Measurements from ENCODE around the gene RASD1. TPM values are rescaled to one million over a fixed set of nuclear protein-coding genes. Genes with fewer than 3 reads are reported as not detected.

The RASD1 gene
- total RNA-seq, 1 donor from 2014 or later = 39.8 TPM

DNA sequence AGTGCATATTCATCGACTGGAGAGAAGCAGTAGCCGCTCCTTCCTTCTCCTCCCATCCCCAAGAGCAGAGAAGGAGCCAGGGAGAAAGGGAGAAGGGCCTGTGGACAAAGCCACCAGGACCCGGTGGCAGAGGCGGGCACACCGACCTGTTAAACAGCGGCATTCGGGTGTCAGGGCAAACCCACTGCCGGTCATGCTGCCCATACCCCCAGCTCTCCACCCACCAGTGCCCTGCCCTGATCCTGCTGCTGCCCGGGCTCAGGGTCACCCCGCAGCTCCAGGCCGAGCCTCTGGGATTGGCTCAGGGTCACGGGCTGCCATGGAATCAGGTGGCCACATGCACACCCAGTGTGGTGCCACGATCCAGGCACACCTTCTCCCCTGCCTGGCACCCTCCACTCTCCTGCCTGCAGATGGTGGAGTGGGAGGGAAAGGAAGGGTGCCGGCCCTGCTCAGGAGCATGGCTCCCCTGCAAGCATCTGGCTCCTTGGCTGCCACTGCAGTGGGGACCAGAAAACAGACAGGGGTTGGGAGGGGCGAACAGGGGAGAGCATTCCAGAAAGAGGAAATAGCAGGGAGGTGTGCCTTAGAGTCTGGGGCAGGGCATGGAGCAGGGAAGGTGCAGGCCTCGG, 18.3 kb upstream of the RASD1 start:
- intact Hi-C loops (cut with DNase I) = no loop called here
- no peak for ATAC-seq (ENCODE audit: poor library complexity)
- peak; percentile 19 for DNase-seq

DNA sequence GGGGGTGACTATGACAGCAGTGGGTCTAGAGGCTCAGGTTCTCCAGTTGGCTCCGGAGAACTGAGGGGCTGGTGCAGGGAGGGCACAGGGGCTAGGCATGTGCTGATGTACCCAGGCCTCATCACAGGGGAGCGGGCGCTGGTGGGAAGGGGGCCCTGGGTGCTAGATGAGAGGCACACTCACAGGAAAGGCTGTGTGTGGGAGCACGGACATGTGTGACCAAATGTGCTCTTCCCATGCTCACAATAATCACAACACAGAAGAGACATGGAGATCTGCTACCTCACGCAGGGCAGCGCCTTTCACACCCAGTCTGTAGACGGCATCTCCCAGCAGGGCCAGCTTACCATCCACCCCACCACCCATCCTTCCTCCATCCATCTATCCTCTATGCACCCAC, 17.4 kb upstream of the RASD1 start:
- peak; percentile 22 for DNase-seq
- ATAC-seq (ENCODE audit: poor library complexity) = no peak
- intact Hi-C loops (cut with DNase I) = no loop called here

DNA sequence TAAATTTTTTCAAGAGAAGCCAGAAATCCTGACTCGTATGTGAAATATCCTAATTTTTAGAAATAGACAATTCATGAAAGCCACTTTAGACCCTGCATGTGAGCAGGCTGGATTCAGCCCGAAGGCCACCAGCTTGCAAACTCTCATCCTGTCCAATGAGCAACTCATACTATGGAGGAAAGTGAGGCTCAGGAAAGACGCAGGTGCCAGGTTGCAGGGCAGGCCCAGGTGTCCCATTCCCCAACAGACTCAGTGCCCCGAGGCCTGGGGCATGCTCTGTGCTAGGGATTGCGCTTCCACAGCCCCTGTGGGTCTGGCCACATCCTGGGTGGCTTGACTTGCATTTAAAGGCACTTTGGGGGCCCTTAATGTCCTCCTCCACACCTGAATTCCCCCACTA, 16.7 kb upstream of the RASD1 start:
- ATAC-seq (ENCODE audit: poor library complexity) (no peak), DNase-seq (peak; percentile 10)
- intact Hi-C loops (cut with DNase I) = no loop called here

DNA sequence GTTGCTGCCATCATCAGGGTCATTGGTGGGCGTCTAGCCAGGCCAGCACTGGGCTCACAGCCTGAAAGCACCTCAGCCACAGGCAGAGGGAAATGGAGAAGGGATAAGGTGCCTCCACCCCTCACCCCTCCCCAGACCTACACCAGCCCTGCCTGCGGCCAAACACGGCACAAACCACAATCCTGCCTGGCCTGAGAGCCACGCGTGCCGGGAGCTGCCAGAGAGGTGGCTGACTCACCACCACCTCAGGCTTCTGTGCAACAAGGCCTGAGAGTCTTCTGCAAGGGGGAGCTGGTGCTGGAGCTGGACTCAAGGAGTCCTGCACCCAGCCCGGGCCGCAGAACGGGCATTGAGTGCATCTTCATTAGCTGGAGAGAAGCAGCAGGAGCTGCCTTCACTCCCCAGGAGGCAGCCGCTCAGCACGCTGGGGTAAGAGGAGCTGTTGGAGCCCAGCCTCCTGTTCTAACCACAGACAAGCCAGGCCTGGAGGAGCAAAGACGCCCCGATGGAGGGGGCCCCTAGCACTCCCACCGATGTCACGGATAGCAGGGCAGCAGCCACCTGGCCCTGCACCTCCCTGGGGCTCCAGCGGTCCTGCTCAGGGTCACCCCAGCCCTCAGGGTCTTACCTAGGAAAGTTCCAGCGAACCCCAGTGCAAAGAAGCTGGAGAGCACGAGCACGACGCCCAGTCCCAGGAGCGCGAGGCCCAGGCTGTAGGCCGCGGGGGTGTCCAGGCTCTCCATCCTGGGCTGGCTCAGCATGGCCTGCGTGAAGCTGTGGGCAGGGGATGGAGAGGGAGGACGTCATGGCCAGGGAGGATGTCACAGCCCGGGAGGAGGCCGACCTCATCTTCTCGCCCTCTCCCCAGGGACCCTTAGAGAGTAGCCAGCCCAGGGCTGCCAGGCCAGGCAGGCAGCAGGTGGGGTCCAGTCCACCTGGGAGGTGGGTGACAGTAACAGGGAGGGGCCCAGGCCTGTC, 16.0 kb upstream of the RASD1 start:
- ATAC-seq (ENCODE audit: poor library complexity) = no peak
- DNase-seq = peak; percentile 44

DNA sequence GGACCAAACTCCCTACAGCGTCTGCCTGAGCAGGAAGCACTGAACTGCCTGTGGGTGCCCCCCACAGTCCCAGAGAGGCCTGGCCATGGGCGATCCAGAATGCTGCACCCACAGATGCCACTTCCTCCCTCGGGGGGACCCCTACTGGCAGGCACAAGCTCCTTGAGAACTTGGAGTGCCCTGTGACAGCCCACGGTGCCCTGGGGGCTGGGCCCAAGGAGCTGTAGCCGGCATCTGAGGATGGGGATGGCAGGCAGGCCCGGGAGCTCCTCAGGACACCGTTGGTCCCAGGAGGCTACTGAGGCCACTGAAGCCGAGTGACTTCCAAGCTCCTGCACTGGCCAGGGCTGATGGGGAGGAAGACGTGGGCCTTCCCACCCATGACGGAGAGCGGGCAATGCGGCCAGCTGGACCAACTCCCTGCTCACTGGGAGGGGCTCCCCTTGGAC, 15.1 kb upstream of the RASD1 start:
- ATAC-seq (ENCODE audit: poor library complexity) (no peak), DNase-seq (peak; percentile 23)
- intact Hi-C loops (cut with DNase I) = no loop called here

More for the DNA sequence above, 16.0 kb upstream of the RASD1 start:
- intact Hi-C loops (cut with DNase I) = no loop called here

DNA sequence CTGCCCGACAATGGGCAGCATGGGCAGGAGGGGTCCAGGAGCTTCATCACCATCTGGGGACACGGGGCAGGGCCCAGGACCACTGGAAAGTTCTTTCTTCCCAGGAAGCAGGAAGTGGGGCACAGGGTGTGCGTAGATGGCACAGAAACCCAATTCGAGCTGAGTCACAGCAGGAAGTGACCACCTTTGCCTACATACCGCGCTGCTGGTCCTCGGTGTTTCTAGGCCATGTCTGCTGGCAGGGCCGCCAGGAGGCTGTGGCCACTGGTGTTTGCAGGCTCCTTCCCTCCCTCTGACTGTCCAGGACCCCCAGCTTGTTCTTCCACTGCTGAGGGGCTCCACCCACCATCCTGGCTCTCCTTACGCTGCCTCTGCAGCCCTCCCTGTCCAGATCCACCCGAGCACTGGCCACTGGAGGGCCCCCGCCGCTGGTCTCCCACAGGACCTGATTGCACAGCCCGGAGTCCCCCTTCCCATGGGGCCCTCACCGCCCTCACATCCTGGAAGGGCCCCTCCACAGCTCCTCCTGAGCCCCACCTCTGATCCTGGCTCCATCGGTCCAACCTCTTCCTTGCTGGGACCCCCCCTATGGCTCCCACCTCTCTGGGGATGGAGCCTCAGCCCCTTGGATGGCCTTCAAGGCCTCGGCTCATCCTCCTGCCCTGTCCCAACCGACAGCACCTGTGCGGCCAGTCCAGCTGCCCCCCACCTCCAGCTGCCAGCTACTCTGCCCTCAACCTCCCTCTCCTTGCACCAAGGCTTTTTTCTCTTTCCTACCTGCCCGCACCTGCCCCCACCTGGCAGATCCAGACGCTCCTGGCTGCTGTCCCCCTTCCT, 14.5 kb upstream of the RASD1 start:
- intact Hi-C loops (cut with DNase I) = no loop called here
- ATAC-seq (ENCODE audit: poor library complexity) (no peak), DNase-seq (peak; percentile 27)

DNA sequence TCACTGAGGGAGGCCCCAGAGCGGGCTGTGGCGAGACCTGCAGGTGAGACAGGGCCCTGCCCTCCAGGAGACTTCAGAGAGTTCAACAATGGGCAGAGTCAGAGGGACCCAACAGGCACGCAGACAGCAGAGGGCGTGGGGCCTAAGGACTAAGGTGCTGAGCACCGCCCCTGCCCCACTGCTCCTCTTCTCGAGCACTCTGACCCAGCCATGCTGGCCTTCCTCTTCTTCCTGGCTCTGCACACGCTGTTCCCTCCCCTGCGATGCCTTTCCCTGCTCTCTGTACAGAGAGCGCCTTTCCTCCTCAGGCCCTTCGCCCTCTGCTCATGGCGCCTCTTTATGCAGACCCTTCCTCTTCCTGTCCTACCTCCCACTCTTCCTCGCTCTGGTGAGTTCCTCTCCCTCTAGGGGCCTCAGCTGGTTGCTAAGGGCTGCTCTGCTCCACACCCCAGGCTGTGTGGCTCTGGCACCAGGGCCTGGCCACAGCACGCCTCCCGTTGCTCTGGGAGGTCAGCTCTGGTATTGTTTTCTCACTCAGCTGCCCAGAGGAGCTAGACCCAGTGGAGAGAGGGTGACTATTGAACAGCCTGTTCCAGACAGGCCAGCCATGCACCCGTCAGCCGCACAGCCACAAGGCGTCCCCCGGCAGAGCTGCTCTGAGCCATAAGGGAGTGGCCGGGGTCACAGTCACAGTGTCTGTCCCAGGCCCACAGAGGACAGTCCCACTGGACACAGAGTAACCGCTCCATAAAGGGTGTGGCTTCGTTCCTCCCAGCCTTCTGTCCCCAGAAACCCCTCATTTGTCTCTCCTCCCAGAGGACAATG, 13.6 kb upstream of the RASD1 start:
- DNase-seq = peak; percentile 38
- intact Hi-C loops (cut with DNase I) = no loop called here
- no peak for ATAC-seq (ENCODE audit: poor library complexity)

DNA sequence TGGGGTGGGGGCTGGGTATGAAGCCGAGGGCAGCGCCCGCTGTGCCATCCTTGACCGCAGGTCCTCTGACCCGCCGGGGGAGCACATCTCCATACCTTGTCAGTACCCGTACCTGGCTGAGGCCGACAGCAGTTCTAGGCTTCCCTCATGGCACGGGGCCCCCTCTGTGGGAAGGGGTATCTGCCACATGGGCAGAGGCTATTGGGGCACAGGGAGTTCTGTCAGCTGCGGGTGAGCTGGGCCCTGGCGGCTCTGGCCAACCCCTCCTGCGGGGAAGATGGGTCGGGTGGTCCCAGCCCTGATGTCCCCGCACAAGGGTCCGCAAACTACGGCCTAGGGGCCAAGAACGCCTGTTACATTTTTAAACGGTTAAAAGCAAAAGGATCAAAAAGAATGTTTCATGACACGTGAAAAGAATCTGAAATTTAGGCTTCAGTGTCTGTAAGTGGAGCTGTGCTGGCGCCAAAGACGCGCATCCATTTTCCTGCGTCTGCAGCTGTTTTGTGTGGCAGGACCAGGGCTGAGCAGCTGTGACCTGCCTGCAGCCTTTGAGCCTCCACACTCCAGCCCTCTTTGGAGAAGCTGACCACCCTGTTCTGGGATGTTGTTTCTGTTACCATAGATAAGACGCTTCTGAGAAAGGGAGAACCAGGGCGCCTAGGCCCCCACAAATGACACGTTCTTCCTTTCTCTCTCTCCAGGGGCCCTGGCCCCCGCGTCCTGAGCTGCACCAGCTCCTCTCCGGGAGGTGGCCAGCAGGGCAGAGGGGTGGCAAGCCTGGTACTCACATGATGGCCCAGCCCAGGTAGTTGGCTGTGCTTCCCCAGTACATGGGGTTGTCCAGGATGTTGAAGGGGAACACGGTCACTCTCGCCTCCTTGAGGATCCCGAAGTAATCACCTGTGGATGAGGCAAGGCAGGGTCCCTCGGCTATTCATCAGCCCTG, 12.7 kb upstream of the RASD1 start:
- intact Hi-C loops (cut with DNase I) = no loop called here
- peak; percentile 26 for DNase-seq
- ATAC-seq (ENCODE audit: poor library complexity) = no peak

DNA sequence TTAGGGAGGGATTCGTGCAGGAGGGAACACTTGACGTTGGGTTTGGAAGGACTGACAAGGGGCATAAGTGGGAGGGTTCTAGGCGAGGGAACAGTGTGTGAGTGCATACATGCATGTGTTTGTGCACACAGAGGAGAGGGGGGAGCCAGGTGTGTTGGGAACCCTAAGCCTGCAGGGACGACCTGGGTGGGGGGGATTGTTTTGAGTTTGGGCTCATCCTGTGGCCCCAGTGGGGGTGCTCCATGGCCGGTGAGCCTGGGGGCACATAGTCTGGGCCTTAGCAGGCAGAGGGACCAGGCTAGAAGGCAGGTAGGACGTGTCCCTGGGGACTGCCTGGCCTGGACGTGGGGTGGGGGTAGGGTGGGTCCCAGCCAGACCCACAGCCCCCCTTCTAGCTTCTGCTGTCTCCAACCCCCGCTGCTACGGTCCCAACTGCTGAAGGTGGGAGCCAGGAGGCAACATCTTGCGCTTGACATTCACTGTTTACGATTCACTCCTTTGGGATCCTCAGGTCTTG, 11.9 kb upstream of the RASD1 start:
- intact Hi-C loops (cut with DNase I) = no loop called here
- DNase-seq (peak; percentile 22), ATAC-seq (ENCODE audit: poor library complexity) (no peak)

DNA sequence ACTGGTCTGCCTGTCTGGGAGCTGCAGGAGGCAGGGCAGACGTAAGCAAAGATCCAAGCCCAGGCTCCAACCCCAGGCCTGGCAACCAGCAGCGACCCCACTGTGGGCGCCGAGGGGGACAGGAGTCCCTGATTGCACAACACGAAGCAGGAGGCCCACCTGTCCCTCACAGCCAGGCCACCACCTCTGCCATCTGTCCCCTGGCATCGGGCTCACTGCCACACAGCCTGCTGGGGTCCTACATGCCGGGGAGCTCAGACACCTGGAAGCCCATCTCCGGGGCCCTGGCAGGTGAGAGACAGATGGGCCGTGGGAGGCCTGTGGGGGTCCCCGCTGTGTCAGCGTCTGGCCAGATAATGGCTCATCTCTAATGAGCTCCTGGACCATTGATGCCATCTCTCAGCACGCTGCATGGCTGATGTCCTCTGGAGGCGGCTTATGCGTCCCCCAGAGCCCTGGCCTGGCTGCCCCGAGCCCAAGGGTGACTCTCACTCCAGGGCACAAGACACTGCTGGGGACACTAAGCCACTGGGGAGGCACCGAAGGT, 11.3 kb upstream of the RASD1 start:
- intact Hi-C loops (cut with DNase I) = no loop called here
- DNase-seq = peak; percentile 35
- no peak for ATAC-seq (ENCODE audit: poor library complexity)

DNA sequence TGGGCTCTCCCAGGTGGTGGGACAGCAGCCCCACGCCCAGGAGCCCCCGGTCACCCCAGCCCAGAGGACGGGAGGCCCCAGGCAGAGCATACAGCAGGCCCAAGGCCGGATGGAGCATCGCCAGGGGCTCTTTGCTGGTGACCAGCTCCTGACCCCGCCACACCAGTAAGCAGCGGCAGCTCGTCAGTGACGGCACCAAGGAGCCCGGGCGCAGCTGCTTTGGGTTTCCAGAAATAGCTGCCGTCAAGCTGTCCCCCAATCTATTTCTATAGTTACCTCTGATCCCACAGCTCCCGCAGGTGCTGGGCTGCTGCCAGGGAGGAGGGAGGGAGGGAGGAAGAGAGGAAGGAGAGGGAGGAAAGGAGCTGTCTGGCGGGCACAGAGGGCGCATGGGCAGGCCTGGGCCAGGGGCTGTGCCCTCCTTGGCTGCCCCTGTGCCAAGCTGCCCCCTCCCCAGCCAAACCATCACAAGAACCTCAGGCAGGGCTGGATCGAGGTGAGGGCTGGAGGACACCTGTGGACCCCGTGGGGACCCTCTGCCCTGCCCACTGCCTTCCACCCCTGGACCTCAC, 10.8 kb upstream of the RASD1 start:
- intact Hi-C loops (cut with DNase I) = no loop called here
- ATAC-seq (ENCODE audit: poor library complexity) = peak; percentile 86
- peak; percentile 82 for DNase-seq

DNA sequence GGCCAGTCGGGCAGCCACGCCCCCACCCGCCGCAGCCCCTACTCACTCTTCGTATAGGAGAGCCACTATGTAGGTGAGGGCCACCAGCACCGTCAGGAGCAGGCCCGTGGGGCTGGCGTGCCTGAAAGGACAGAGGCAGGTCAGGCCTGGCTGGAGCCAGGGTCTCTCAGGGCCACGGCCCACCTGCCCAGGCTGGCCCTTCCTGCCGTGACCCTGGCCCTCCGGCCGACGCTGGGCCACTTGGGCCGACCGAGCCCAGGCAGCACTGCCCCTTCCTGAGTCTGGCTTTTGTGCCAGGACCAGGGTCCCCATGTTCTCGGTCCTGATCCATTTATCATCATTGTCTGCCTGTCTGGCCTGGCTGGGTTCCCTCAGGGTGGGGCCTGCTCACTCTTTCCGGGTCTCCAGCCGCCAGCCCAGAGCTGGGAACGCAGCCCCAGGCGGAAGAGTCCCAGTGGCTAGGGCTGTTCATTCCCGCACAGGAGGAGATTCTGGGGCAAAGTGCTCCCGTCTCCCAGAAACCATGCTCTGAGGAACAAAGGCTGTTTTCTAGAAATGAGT, 10.1 kb upstream of the RASD1 start:
- ATAC-seq (ENCODE audit: poor library complexity) (peak; percentile 9), DNase-seq (peak; percentile 69)
- intact Hi-C loops (cut with DNase I) = no loop called here

DNA sequence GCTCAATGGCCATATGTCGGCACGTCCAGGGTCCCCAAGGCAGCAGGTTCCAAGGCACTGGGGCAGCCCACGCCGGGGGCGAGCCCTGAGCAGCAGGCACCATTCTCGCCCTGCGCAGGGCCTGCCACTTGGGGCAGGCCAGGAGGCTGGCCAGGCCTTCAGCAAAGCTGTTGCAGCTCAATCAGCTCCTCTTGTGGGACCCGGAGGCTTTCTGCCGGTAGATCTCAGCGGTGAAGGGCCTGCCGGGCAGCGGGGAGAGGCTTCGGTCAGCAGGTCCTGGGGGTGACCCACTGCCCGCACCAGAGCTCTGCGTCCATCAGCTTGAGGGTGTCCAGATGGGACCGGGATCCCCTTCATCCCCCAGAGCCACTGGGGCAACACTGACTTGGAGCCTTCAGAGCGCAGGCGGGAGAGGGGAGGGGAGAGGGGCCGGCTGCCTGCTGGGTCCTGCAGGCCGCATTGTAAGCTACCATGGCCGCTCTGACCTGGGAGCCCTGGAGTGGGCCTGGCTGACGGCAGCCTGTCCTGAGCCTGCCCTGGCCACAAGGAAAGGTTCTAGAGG, 9.5 kb upstream of the RASD1 start:
- DNase-seq = no peak
- no peak for ATAC-seq (ENCODE audit: poor library complexity)
- intact Hi-C loops (cut with DNase I) = no loop called here

DNA sequence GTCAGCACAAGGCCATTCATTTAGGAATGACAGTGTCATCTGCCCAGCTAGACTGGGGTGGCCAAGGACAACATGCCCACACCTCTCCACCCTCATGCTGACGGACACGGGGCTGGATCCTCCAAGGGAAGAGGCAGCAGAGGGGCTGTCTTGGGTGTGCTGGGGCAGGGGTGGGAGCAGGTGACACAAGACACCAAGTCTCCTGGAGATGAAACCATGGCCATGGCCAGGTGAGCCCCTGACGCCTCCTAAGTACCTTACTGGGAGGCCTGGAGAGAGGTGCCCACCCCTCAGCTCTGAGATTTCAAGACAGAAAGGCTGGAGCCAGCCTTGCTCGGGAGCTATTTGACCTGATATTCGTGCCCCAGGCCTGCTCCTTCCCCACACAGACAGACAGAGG, 9.0 kb upstream of the RASD1 start:
- ATAC-seq (ENCODE audit: poor library complexity) = no peak
- DNase-seq = peak; percentile 11
- intact Hi-C loops (cut with DNase I) = no loop called here

DNA sequence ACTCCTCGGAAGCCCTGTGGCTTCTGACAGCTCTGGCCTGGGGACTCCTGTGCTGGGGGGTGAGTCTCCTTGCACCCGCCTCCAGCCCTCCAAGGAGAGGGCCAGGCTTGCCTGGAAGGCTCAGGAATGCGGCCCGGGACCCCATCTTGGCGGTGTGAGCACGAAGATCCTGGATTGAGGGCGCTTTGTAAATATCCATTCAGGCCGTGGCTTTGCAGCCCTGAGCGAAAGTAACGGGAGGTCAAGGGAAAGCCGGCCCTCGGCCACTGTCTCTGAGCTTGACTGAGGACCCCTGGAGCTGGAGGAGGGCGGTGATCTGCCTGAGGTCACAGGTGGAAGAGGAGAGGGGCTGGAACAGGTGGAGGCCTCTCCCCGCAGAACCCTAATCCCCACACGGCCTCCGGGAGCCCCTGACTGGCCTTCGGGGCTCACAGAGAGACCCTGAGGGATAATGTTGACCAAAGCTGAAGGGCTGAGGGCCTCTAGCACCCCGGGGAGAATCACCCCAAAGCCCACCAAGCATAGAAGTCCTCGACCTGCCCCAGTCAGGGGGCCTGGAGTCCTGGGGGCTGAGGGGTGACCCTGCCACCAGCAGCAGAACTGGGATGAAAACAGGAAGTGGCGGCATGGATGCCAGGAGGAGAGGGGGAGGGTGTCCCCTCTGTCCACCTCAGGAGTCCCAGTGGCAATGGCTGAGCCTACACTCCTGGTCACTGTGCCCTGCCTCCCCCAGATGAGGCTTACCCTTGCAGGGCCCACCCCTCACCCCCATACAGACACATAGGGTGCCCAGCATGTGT, 8.3 kb upstream of the RASD1 start:
- intact Hi-C loops (cut with DNase I) = no loop called here
- DNase-seq (peak; percentile 20), ATAC-seq (ENCODE audit: poor library complexity) (no peak)

Measured in Right ventricle myocardium superior (tissue), 1 donor.